HG02588 (cell line): Measurements from ENCODE around the gene LYRM9.
"Not testable (repeated sequence)": the region's sequence is repeated elsewhere in the genome, so short reads cannot be mapped to it uniquely, and the experiment has no call there.

Experiments used
- ATAC-seq: cut with Tn5 transposase; IDR thresholded peaks from one replicate; pipeline ENCODE4 v1.9.1; 2021; ENCODE audit warnings: mild to moderate bottlenecking, moderate library complexity; ENCODE audit not compliant: unreplicated experiment

The LYRM9 gene

GRCh38 chr17:27878776-27879562 lies 14.2 kb downstream of the LYRM9 start:
- ATAC-seq = no peak

GRCh38 chr17:27873746-27874145 lies 19.4 kb downstream of the LYRM9 start:
- ATAC-seq = no peak

GRCh38 chr17:27873211-27873610 lies 20.0 kb downstream of the LYRM9 start:
- no peak for ATAC-seq

GRCh38 chr17:27872776-27873175 lies 20.4 kb downstream of the LYRM9 start:
- ATAC-seq = no peak

- no peak for ATAC-seq
Measured at GRCh38 chr17:27871407-27871806, 21.8 kb downstream of the LYRM9 start.

- ATAC-seq = no peak
Measured at GRCh38 chr17:27870345-27870744, 22.8 kb downstream of the LYRM9 start.

- ATAC-seq = no peak
Measured at GRCh38 chr17:27868565-27868964, 24.6 kb downstream of the LYRM9 start.

- ATAC-seq = no peak
Measured at GRCh38 chr17:27862840-27863239, 30.3 kb downstream of the LYRM9 start.

GRCh38 chr17:27862004-27862403 lies 31.2 kb downstream of the LYRM9 start:
- ATAC-seq = no peak

GRCh38 chr17:27860971-27861664 lies 32.0 kb downstream of the LYRM9 start:
- ATAC-seq = no peak

- no peak for ATAC-seq
Measured at GRCh38 chr17:27858621-27859305, 34.4 kb downstream of the LYRM9 start.

- ATAC-seq = no peak
Measured at GRCh38 chr17:27856676-27857432, 36.3 kb downstream of the LYRM9 start.

GRCh38 chr17:27855454-27855853 lies 37.7 kb downstream of the LYRM9 start:
- ATAC-seq = no peak

GRCh38 chr17:27854163-27854562 lies 39.0 kb downstream of the LYRM9 start:
- no peak for ATAC-seq

- no peak for ATAC-seq
Measured at GRCh38 chr17:27853091-27853490, 40.1 kb downstream of the LYRM9 start.

GRCh38 chr17:27849474-27850185 lies 43.5 kb downstream of the LYRM9 start:
- no peak for ATAC-seq

- no peak for ATAC-seq
Measured at GRCh38 chr17:27848931-27849330, 44.2 kb downstream of the LYRM9 start.

- not testable (repeated sequence) for ATAC-seq
Measured at GRCh38 chr17:27846808-27847307, 46.3 kb downstream of the LYRM9 start.

- no peak for ATAC-seq
Measured at GRCh38 chr17:27846042-27846655, 47.0 kb downstream of the LYRM9 start.
